IPS-15b (cell line): Measurements from ENCODE around the gene CUX1.
A peak's percentile ranks its signal among the peaks of the same experiment; 100 is the strongest.

Experiments used
- H3K27me3 ChIP-seq: one replicate; pipeline ENCODE4 v1.6.1; 2013; ENCODE audit warnings: low read length; ENCODE audit not compliant: control insufficient read depth, insufficient read depth
- H3K36me3 ChIP-seq: one replicate; pipeline ENCODE4 v1.6.1; 2013; ENCODE audit warnings: low read length; ENCODE audit not compliant: control insufficient read depth, insufficient read depth
- H3K4me1 ChIP-seq: one replicate; pipeline ENCODE4 v1.6.1; 2013; ENCODE audit warnings: mild to moderate bottlenecking, low read length; ENCODE audit not compliant: control insufficient read depth, insufficient read depth
- H3K4me3 ChIP-seq: one replicate; pipeline ENCODE4 v1.5.1; 2013; ENCODE audit warnings: low read depth, low read length
- H3K9ac ChIP-seq: one replicate; pipeline ENCODE4 v1.6.1; 2013; ENCODE audit warnings: low read depth, mild to moderate bottlenecking, low read length
- H3K9me3 ChIP-seq: one replicate; pipeline ENCODE4 v1.6.1; 2013; ENCODE audit warnings: mild to moderate bottlenecking, low read length; ENCODE audit not compliant: control insufficient read depth, insufficient read depth

The CUX1 gene

DNA sequence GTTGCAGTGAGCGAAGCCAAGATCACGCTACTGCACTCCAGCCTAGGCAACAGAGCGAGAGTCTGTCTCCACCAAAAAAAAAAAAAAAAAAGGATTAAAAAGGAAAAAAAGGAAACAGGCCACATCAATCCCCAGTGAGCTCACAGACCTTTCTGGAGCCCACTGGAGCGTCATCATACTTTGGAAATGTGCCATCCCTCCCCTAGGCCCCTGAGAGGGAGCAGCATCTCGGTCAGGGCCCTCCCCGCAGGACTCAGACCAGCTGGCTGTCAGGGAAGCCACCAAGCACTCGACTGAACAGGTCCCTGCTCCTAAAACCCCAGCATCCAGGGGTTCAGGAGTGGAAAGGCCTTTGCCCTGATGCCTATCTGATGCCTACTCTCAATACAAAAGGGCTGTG lies 371.3 kb downstream of the CUX1 start:
- H3K9ac ChIP-seq: no peak overlapping the region
- peaks cover 22% of the 10 kb centered on the region for H3K36me3 ChIP-seq
- H3K4me1 ChIP-seq: peaks cover 3% of the 10 kb centered on the region
- H3K4me3 ChIP-seq: no peak overlapping the region
- no peaks in the 10 kb centered on the region for H3K9me3 ChIP-seq
- no peaks in the 10 kb centered on the region for H3K27me3 ChIP-seq

GRCh38 chr7:102189756-102190155 lies 372.3 kb downstream of the CUX1 start:
- no peaks in the 10 kb centered on the region for H3K27me3 ChIP-seq
- no peak overlapping the region for H3K4me3 ChIP-seq
- H3K4me1 ChIP-seq: peaks cover 3% of the 10 kb centered on the region
- H3K36me3 ChIP-seq: peaks cover 19% of the 10 kb centered on the region
- H3K9ac ChIP-seq: no peak overlapping the region
- H3K9me3 ChIP-seq: no peaks in the 10 kb centered on the region

DNA sequence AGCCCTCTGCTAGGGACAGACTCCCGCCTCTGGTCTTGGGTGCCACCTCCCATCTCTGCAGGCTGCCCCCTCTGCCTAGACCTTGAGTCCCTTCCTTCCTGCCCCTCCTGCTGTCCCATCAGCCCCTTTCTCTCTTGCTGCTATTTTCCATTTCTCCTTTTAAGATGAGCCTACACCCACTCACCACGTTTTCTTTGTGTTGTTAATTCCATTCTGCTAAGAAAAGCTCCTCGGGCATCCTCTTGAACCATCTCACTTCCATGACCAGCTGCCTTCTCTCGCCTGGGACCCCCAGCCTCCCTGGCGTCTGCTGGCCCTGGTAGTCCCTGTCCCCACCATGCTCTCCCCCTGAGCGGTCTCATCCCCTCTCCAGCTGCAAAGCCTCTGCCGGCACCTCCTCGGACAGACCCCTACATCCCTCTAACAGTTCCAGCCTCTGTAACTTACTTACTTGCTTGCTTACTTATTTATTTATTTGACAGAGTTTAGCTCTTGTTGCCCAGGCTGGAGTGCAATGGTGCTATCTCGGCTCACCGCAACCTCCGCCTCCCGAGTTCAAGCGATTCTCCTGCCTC lies 373.4 kb downstream of the CUX1 start:
- peaks cover 3% of the 10 kb centered on the region for H3K4me1 ChIP-seq
- no peak overlapping the region for H3K9ac ChIP-seq
- no peak overlapping the region for H3K4me3 ChIP-seq
- peaks cover 22% of the 10 kb centered on the region for H3K36me3 ChIP-seq
- H3K9me3 ChIP-seq: no peaks in the 10 kb centered on the region
- H3K27me3 ChIP-seq: no peaks in the 10 kb centered on the region

DNA sequence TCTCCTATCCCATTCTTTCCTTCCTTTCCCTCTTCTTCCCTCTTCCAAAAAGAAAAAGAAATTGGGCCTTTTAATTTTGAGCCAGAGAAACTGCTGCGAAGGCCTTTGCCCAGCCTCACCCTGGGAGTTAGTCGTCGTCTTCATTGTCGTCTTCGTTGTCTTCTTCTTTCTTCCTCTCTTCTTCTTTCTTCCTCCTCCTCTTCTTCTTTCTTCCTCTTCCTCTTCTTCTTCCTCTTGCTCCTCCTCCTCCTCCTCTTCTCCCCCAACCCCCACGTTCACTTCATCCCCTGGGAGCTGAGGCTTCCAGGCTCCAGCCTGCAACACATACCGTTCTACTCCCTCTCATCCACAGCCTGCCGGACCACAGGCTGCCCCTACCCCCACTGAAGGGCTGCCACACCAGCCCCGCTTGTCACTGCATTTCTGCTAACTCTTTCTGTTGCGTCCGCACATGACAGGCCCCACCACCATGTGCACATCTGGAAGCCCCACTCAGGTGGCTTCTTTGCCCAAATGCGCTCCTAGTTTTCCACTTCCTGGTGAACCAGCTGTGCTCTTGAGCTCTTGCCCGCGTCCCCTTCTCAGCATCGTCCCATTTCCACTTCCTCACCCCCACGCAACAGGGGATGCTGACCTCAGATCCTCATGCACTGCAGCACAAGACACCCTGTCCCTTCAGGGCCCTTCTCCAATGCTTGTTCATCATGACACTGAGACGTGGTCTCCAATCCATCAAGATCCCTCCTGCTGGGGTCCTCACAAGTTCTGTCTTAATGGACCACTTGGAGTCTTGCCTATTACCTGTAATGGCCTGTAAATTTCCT lies 374.3 kb downstream of the CUX1 start:
- Histone ChIP-seq H3K36me3 (peaks cover 23% of the 10 kb centered on the region), H3K4me3 (no peak overlapping the region)

DNA sequence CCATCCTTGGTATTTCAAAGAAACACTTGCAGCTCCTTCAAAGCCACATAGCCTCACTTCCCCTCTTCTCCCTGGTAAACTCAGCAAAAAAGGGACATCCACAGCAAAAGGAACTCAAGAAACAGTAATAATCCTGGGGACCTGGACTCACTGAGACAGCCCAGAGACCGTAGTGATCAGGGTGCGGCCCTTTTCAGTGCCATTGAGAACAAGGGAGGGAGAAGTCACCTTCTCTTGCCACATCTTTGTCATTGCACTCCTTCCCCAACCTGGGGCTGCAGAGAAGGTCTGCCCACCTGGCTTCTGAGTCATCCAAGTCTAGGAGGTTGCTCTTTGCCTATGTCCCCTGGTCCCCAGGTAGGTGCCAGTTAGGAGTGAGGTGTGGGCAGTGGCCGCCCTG lies 375.4 kb downstream of the CUX1 start:
- Histone ChIP-seq H3K27me3 (no peaks in the 10 kb centered on the region), H3K9ac (no peak overlapping the region)

More for the DNA sequence above, 374.3 kb downstream of the CUX1 start:
- Histone ChIP-seq H3K4me1 (peaks cover 3% of the 10 kb centered on the region), H3K9ac (no peak overlapping the region), H3K9me3 (no peaks in the 10 kb centered on the region), H3K27me3 (no peaks in the 10 kb centered on the region)

DNA sequence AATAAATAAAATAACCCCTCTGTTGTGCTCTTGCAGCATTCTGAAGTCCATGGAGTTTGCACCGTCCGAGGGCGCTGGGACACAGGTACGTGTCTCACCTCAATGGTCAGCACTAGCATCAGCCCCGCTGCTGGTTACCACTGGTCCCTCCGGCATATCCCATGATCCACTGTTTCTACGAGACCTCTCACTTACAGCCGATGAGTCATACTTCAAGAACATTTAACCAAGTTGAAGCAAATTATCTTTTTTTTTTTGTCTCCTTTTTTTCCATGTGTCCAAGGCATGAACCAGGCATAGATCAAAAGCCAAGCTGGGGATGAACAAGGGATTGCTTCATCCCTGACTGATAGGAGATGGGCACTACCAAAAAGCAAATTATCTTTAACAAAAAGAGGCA lies 376.4 kb downstream of the CUX1 start:
- H3K36me3 ChIP-seq: peaks cover 31% of the 10 kb centered on the region
- peaks cover 3% of the 10 kb centered on the region for H3K4me1 ChIP-seq
- no peak overlapping the region for H3K9ac ChIP-seq
- H3K9me3 ChIP-seq: no peaks in the 10 kb centered on the region
- no peaks in the 10 kb centered on the region for H3K27me3 ChIP-seq
- no peak overlapping the region for H3K4me3 ChIP-seq

More for the DNA sequence above, 375.4 kb downstream of the CUX1 start:
- no peak overlapping the region for H3K4me3 ChIP-seq
- no peaks in the 10 kb centered on the region for H3K9me3 ChIP-seq
- peaks cover 28% of the 10 kb centered on the region for H3K36me3 ChIP-seq
- H3K4me1 ChIP-seq: peaks cover 3% of the 10 kb centered on the region

- H3K4me3 ChIP-seq: no peak overlapping the region
- no peaks in the 10 kb centered on the region for H3K9me3 ChIP-seq
- peaks cover 36% of the 10 kb centered on the region for H3K36me3 ChIP-seq
- H3K27me3 ChIP-seq: no peaks in the 10 kb centered on the region
- peaks cover 3% of the 10 kb centered on the region for H3K4me1 ChIP-seq
- H3K9ac ChIP-seq: no peak overlapping the region
Measured at GRCh38 chr7:102195361-102195760, 377.9 kb downstream of the CUX1 start.

DNA sequence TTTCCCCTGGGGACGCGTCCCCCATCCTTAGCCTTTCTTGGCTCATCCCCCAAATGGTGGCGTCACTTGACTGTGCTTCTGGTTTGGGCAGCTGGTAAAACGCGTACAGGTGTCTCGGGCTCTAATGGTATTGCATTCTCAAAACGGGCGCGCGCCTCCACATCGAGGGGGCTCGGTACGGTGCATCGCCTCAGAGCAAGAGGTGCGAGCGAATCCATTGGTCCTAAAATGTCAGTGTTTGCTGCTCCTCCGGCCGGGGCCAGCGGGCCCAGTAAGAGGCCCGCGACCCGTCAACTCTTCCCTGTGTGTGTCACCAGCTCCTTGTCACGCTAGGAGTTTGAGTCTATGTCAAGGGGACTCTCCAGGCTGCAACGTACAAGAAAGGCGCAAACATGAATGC lies 378.6 kb downstream of the CUX1 start:
- H3K9ac ChIP-seq: no peak overlapping the region
- H3K27me3 ChIP-seq: no peaks in the 10 kb centered on the region
- H3K4me1 ChIP-seq: peaks cover under 1% of the 10 kb centered on the region
- no peak overlapping the region for H3K4me3 ChIP-seq
- peaks cover 34% of the 10 kb centered on the region for H3K36me3 ChIP-seq
- no peaks in the 10 kb centered on the region for H3K9me3 ChIP-seq

DNA sequence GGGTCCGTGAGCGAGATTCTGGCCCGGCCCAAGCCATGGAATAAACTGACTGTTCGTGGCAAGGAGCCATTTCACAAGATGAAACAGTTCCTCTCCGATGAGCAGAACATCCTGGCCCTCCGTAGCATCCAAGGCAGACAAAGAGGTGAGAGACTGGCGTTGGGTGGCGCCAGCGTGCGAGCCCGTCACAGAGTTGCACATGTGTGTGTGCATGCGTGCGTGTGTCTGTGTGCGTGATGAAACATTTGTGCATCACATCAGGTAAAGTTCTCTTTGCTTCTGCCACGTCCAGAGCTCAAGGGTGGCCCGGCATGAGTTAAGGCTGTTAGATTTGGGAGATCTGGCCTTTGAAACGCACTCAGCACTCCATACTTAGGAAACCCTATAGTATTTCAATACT lies 379.7 kb downstream of the CUX1 start:
- peaks cover 37% of the 10 kb centered on the region for H3K36me3 ChIP-seq

GRCh38 chr7:102197599-102197998 lies 380.2 kb downstream of the CUX1 start:
- Histone ChIP-seq H3K9me3 (no peaks in the 10 kb centered on the region), H3K9ac (no peak overlapping the region), H3K4me3 (no peak overlapping the region), H3K4me1 (no peaks in the 10 kb centered on the region), H3K36me3 (peaks cover 41% of the 10 kb centered on the region), H3K27me3 (no peaks in the 10 kb centered on the region)

More for the DNA sequence above, 379.7 kb downstream of the CUX1 start:
- Histone ChIP-seq H3K4me1 (no peaks in the 10 kb centered on the region), H3K9ac (no peak overlapping the region), H3K4me3 (no peak overlapping the region), H3K9me3 (no peaks in the 10 kb centered on the region), H3K27me3 (no peaks in the 10 kb centered on the region)

GRCh38 chr7:102198417-102198956 lies 381.1 kb downstream of the CUX1 start:
- H3K36me3 ChIP-seq: peaks cover 41% of the 10 kb centered on the region
- H3K9me3 ChIP-seq: no peaks in the 10 kb centered on the region
- no peaks in the 10 kb centered on the region for H3K4me1 ChIP-seq
- no peak overlapping the region for H3K4me3 ChIP-seq
- H3K9ac ChIP-seq: peak overlapping the region; percentile 32
- H3K27me3 ChIP-seq: no peaks in the 10 kb centered on the region

DNA sequence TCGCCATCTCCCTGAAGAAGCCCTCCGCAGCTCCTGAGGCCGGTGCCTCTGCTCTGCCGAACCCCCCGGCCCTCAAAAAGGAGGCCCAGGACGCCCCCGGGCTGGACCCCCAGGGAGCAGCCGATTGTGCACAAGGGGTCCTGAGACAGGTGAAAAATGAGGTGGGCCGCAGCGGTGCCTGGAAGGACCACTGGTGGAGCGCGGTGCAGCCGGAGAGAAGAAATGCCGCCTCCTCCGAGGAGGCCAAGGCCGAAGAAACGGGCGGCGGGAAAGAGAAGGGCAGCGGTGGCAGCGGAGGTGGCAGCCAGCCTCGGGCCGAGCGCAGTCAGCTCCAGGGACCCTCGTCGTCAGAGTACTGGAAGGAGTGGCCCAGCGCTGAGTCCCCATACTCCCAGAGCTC lies 384.1 kb downstream of the CUX1 start:
- Histone ChIP-seq H3K4me1 (no peaks in the 10 kb centered on the region), H3K4me3 (no peak overlapping the region), H3K9ac (no peak overlapping the region), H3K9me3 (no peaks in the 10 kb centered on the region), H3K27me3 (no peaks in the 10 kb centered on the region), H3K36me3 (peaks cover 51% of the 10 kb centered on the region)
